IMR-90 (cell line): ENCODE results near the gene BICD2.

Experiments
- CEBPB ChIP-seq: IDR thresholded peaks from 2 replicates; pipeline ENCODE4 v1.6.1; 2012; ENCODE audit warnings: low read depth, low read length, improper control_type of control experiment
- FOS ChIP-seq: fragments of 150-350 bp; IDR thresholded peaks from 2 replicates; pipeline ENCODE4 v1.6.1; 2016; ENCODE audit warnings: low read depth, low read length
- MAFK ChIP-seq: IDR thresholded peaks from 2 replicates; pipeline ENCODE4 v1.6.1; 2012; ENCODE audit warnings: low read depth, low read length, improper control_type of control experiment
- MAZ ChIP-seq: IDR thresholded peaks from 2 replicates; pipeline ENCODE4 v1.6.1; 2012; ENCODE audit warnings: low read depth, mild to moderate bottlenecking, low read length, improper control_type of control experiment, moderate library complexity, borderline replicate concordance
- MXI1 ChIP-seq: IDR thresholded peaks from 2 replicates; pipeline ENCODE4 v1.6.1; 2012; ENCODE audit warnings: low read depth, mild to moderate bottlenecking, low read length, moderate library complexity, borderline replicate concordance
- NFE2L2 ChIP-seq: fragments of 150-350 bp; IDR thresholded peaks from 2 replicates; pipeline ENCODE4 v1.6.1; 2016; ENCODE audit warnings: low read depth, mild to moderate bottlenecking, low read length
- POLR2A ChIP-seq: IDR thresholded peaks from 2 replicates; pipeline ENCODE4 v1.6.1; 2012; ENCODE audit warnings: mild to moderate bottlenecking, low read depth, low read length
- RAD21 ChIP-seq: IDR thresholded peaks from 2 replicates; pipeline ENCODE4 v1.6.1; 2012; ENCODE audit warnings: low read length, improper control_type of control experiment
- RCOR1 ChIP-seq: IDR thresholded peaks from 2 replicates; pipeline ENCODE4 v1.6.1; 2012; ENCODE audit warnings: mild to moderate bottlenecking, low read length, improper control_type of control experiment; ENCODE audit not compliant: insufficient replicate concordance
- RFX5 ChIP-seq: IDR thresholded peaks from 2 replicates; pipeline ENCODE4 v1.8.0; 2012; ENCODE audit warnings: low read depth, mild to moderate bottlenecking, low read length, moderate library complexity
- SMC3 ChIP-seq: fragments of 150-350 bp; IDR thresholded peaks from 2 replicates; pipeline ENCODE4 v1.6.1; 2016; ENCODE audit warnings: low read depth, mild to moderate bottlenecking, antibody characterized with exemption, low read length, moderate library complexity
- TF ChIP-seq, protein P1 (sequence below): conservative IDR thresholded peaks from 2 replicates; pipeline ENCODE4 v1.5.1; 2012; ENCODE audit warnings: mild to moderate bottlenecking, low read depth, low read length, improper control_type of control experiment
- TF ChIP-seq, protein P2 (sequence below): fragments of 150-350 bp; IDR thresholded peaks from 2 replicates; pipeline ENCODE4 v1.6.1; 2017; ENCODE audit warnings: mild to moderate bottlenecking, antibody characterized with exemption, low read length, low read depth
- TF ChIP-seq, protein P3 (sequence below): fragments of 150-350 bp; IDR thresholded peaks from 2 replicates; pipeline ENCODE4 v1.6.1; 2016; ENCODE audit warnings: low read depth, mild to moderate bottlenecking, low read length, moderate library complexity, borderline replicate concordance

DNA sequence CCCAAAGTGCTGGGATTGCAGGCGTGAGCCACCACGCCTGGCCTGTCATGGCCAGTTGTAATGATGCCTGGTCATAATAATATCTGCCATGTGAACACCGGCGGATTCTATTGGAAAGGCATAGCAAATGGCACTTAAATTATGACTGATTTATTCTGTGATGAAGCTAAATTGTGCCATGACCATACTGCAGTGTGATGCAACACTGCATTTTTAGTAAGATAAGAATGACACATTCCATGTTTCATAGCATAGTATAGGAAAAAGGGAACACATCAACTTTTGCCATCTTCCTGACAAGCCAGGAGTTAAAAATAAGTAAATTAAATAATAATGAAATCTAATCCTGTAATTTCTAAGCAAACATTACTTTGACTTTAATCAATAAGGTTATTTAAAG lies 30.4 kb upstream of the BICD2 start:
- no peak for TF ChIP-seq RAD21
- TF ChIP-seq, protein P1, sequence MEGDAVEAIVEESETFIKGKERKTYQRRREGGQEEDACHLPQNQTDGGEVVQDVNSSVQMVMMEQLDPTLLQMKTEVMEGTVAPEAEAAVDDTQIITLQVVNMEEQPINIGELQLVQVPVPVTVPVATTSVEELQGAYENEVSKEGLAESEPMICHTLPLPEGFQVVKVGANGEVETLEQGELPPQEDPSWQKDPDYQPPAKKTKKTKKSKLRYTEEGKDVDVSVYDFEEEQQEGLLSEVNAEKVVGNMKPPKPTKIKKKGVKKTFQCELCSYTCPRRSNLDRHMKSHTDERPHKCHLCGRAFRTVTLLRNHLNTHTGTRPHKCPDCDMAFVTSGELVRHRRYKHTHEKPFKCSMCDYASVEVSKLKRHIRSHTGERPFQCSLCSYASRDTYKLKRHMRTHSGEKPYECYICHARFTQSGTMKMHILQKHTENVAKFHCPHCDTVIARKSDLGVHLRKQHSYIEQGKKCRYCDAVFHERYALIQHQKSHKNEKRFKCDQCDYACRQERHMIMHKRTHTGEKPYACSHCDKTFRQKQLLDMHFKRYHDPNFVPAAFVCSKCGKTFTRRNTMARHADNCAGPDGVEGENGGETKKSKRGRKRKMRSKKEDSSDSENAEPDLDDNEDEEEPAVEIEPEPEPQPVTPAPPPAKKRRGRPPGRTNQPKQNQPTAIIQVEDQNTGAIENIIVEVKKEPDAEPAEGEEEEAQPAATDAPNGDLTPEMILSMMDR, result no peak
- peak; percentile 64 for TF ChIP-seq CEBPB
- TF ChIP-seq POLR2A, result no peak
- no peak for TF ChIP-seq FOS
- TF ChIP-seq MAFK, result no peak
- no peak for TF ChIP-seq MXI1
- TF ChIP-seq SMC3, result no peak
- TF ChIP-seq MAZ, result no peak
- TF ChIP-seq, protein P2, sequence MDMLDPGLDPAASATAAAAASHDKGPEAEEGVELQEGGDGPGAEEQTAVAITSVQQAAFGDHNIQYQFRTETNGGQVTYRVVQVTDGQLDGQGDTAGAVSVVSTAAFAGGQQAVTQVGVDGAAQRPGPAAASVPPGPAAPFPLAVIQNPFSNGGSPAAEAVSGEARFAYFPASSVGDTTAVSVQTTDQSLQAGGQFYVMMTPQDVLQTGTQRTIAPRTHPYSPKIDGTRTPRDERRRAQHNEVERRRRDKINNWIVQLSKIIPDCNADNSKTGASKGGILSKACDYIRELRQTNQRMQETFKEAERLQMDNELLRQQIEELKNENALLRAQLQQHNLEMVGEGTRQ, result no peak
- no peak for TF ChIP-seq RCOR1
- TF ChIP-seq, protein P3, sequence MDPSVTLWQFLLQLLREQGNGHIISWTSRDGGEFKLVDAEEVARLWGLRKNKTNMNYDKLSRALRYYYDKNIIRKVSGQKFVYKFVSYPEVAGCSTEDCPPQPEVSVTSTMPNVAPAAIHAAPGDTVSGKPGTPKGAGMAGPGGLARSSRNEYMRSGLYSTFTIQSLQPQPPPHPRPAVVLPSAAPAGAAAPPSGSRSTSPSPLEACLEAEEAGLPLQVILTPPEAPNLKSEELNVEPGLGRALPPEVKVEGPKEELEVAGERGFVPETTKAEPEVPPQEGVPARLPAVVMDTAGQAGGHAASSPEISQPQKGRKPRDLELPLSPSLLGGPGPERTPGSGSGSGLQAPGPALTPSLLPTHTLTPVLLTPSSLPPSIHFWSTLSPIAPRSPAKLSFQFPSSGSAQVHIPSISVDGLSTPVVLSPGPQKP, result no peak
- TF ChIP-seq RFX5, result no peak
- TF ChIP-seq NFE2L2, result no peak
